ENCODE measurements around the gene IQSEC3.
"Not testable (repeated sequence)": the region's sequence is repeated elsewhere in the genome, so short reads cannot be mapped to it uniquely, and the experiment has no call there.

Gene IQSEC3

GRCh38 chr12:181921-182320, 115.4 kb downstream of the IQSEC3 start:
- no peak for ATAC-seq (ENCODE audit: low read depth)

GRCh38 chr12:182381-182892, 115.9 kb downstream of the IQSEC3 start:
- no peak overlapping the region for H3K4me3 ChIP-seq (ENCODE audit: severe bottlenecking)
- peaks cover 14% of the 10 kb centered on the region for H3K4me1 ChIP-seq (ENCODE audit: insufficient read depth, poor library complexity, severe bottlenecking)
- TF ChIP-seq CTCF (IDR thresholded peaks at IDR 0.05; ENCODE audit: poor library complexity, severe bottlenecking), result no peak
- DNase-seq (ENCODE audit: low spot score) (no peak), ATAC-seq (ENCODE audit: low read depth) (peak; percentile 97)
- H3K9me3 ChIP-seq (ENCODE audit: severe bottlenecking), result no peaks in the 10 kb centered on the region
- H3K36me3 ChIP-seq (ENCODE audit: low read depth), result no peaks in the 10 kb centered on the region
- H3K27ac ChIP-seq (ENCODE audit: poor library complexity, severe bottlenecking), result no peak overlapping the region
- no peaks in the 10 kb centered on the region for H3K27me3 ChIP-seq (ENCODE audit: insufficient read depth, poor library complexity, severe bottlenecking)

More at GRCh38 chr12:181921-182320, 115.4 kb downstream of the IQSEC3 start:
- DNase-seq (ENCODE audit: low spot score), result no peak
- Histone ChIP-seq H3K4me1 (ENCODE audit: insufficient read depth, poor library complexity, severe bottlenecking) (peaks cover 14% of the 10 kb centered on the region), H3K27ac (ENCODE audit: poor library complexity, severe bottlenecking) (no peak overlapping the region), H3K9me3 (ENCODE audit: severe bottlenecking) (no peaks in the 10 kb centered on the region), H3K27me3 (ENCODE audit: insufficient read depth, poor library complexity, severe bottlenecking) (no peaks in the 10 kb centered on the region), H3K4me3 (ENCODE audit: severe bottlenecking) (no peak overlapping the region), H3K36me3 (ENCODE audit: low read depth) (no peaks in the 10 kb centered on the region)
- no peak for TF ChIP-seq CTCF (IDR thresholded peaks at IDR 0.05; ENCODE audit: poor library complexity, severe bottlenecking)

DNA sequence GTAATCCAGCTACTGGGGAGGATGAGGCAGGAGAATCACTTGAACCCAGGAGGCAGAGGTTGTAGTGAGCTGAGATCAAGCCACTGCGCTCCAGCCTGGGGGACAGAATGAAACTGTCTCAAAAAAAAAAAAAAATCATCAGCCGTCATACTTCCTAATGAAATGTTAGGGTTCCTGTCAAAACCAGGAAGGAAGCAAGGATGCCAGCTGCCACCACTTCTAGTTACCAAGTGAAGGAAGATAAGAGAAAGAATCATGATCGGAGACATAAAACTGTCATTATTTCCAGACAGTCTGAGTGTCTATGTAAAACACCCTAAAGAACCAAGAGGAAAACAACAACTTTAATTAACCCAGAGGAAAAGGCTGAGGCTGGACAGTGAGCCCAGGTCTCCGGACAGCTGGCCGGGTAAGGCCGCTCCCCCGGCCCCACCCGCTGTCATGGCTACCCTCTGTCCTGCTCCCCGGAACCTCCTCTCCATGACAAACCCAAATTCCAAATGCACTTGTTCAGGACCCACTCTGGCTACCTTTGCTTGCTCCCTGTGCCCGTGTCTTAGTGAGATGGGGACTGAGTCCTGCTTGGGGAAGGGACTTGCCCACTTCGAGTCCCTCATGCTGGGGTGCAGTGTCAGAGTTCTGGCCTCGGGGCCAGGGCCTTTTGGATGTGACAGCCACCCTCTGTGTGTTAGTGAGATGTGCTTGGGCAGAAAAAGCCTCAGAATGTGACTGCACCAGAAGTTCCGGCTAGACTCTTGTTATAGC, 118.4 kb downstream of the IQSEC3 start:
- no peak overlapping the region for H3K4me3 ChIP-seq (ENCODE audit: severe bottlenecking)
- TF ChIP-seq CTCF (IDR thresholded peaks at IDR 0.05; ENCODE audit: poor library complexity, severe bottlenecking), result no peak
- peaks cover 8% of the 10 kb centered on the region for H3K4me1 ChIP-seq (ENCODE audit: insufficient read depth, poor library complexity, severe bottlenecking)
- no peak for ATAC-seq (ENCODE audit: low read depth)
- H3K27me3 ChIP-seq (ENCODE audit: insufficient read depth, poor library complexity, severe bottlenecking), result no peaks in the 10 kb centered on the region
- H3K9me3 ChIP-seq (ENCODE audit: severe bottlenecking), result no peaks in the 10 kb centered on the region
- no peaks in the 10 kb centered on the region for H3K36me3 ChIP-seq (ENCODE audit: low read depth)
- DNase-seq (ENCODE audit: low spot score), result no peak
- H3K27ac ChIP-seq (ENCODE audit: poor library complexity, severe bottlenecking), result no peak overlapping the region

DNA sequence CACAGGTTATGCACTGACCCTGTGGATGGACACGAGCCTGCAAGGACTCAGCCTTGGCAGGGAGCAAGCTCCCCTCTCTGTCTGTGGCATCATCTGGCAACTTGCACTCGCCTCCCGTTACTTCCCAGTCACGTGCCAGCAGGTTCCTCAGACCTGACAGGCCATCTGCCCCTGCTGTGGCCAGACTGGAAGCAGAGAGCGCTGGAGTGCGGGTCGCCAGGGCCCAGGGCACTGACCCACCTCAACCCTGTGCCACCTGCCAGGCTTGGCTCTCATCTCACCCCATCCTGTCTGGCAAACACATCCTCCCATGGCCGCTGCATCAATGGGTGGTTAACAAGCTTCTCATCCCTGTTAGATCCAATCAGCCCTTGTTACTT, 119.0 kb downstream of the IQSEC3 start:
- ATAC-seq (ENCODE audit: low read depth) (no peak), DNase-seq (ENCODE audit: low spot score) (no peak)
- Histone ChIP-seq H3K27me3 (ENCODE audit: insufficient read depth, poor library complexity, severe bottlenecking) (no peaks in the 10 kb centered on the region), H3K27ac (ENCODE audit: poor library complexity, severe bottlenecking) (no peak overlapping the region), H3K4me1 (ENCODE audit: insufficient read depth, poor library complexity, severe bottlenecking) (peaks cover 8% of the 10 kb centered on the region), H3K36me3 (ENCODE audit: low read depth) (no peaks in the 10 kb centered on the region), H3K9me3 (ENCODE audit: severe bottlenecking) (no peaks in the 10 kb centered on the region), H3K4me3 (ENCODE audit: severe bottlenecking) (no peak overlapping the region)
- TF ChIP-seq CTCF (IDR thresholded peaks at IDR 0.05; ENCODE audit: poor library complexity, severe bottlenecking), result no peak

DNA sequence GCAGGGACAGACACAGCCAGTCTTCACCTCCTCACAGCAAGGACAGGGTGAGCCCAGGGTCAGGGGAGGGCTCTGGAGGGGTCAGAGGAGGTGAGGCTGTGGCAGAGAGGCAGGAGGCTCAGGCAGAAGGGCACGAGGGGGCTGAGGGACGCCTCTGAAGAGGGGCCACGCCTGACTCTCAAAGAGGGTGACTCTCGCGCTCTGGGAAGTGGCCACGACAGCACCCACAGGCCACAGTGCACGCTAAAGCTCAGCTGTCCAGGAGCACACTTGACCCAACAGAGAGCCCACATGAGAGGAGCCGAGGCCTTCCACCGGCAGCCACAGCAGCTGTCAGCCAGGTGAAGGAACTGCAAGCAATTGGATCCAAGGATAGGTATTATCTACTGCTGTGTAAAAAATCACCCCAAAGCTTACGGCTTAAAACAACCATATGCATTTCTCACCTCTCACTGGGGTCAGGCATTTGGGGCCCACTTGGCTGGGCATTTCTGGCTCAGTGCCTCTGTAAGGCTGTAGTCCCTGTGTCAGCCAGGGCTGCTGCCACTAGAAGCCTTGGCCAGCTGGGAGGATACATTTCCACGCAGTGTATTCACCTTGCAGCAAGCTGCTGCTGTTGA, 119.5 kb downstream of the IQSEC3 start:
- no peak for TF ChIP-seq CTCF (IDR thresholded peaks at IDR 0.05; ENCODE audit: poor library complexity, severe bottlenecking)
- H3K27me3 ChIP-seq (ENCODE audit: insufficient read depth, poor library complexity, severe bottlenecking), result no peaks in the 10 kb centered on the region
- DNase-seq (ENCODE audit: low spot score), result no peak

DNA sequence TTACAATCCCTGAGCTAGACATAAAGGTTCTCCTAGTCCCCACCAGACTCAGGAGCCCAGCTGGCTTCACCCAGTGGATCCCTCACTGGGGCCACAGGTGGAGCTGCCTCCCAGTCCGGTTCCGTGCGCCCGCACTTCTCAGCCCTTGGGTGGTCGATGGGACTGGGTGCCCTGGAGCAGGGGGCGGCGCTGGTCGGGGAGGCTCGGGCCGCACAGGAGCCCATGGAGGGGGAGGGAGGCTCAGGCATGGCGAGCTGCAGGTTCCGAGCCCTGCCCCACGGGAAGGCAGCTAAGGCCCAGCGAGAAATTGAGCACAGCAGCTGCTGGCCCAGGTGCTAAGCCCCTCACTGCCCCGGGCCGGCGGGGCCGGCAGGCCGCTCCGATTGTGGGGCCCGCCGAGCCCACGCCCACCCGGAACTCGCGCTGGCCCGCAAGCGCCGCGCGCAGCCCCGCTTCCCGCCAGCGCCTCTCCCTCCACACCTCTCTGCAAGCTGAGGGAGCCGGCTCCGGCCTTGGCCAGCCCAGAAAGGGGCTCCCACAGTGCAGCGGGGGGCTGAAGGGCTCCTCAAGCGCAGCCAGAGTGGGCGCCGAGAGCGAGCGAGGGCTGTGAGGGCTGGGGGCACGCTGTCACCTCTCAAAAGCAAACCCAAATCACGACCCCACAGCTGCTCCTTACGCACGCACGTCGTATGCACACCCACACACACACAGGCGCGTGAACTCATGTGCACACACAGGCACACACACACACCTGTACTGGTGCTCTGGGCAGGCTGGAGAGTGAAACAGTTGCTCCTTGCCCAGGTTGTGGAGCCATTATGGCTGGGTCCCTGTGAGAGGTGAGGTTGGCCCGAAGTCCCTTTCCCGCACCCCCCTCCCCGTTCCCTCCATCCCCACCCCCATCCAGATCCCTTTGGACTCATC, 121.7 kb downstream of the IQSEC3 start:
- not testable (repeated sequence) for H3K36me3 ChIP-seq (ENCODE audit: low read depth); DNase-seq (ENCODE audit: low spot score); ATAC-seq (ENCODE audit: low read depth); H3K9me3 ChIP-seq (ENCODE audit: severe bottlenecking); H3K4me1 ChIP-seq (ENCODE audit: insufficient read depth, poor library complexity, severe bottlenecking); H3K27ac ChIP-seq (ENCODE audit: poor library complexity, severe bottlenecking); H3K27me3 ChIP-seq (ENCODE audit: insufficient read depth, poor library complexity, severe bottlenecking)
- peak overlapping the region; percentile 21 for H3K4me3 ChIP-seq (ENCODE audit: severe bottlenecking)

More for the DNA sequence above, 119.5 kb downstream of the IQSEC3 start:
- no peak overlapping the region for H3K27ac ChIP-seq (ENCODE audit: poor library complexity, severe bottlenecking)
- H3K36me3 ChIP-seq (ENCODE audit: low read depth), result no peaks in the 10 kb centered on the region
- ATAC-seq (ENCODE audit: low read depth), result no peak
- H3K9me3 ChIP-seq (ENCODE audit: severe bottlenecking), result no peaks in the 10 kb centered on the region
- H3K4me1 ChIP-seq (ENCODE audit: insufficient read depth, poor library complexity, severe bottlenecking), result peaks cover 8% of the 10 kb centered on the region
- H3K4me3 ChIP-seq (ENCODE audit: severe bottlenecking), result no peak overlapping the region

Measured in RWPE2 (cell line).